GM12878 (cell line): ENCODE results near the gene RPS6KL1. TPM values are rescaled to one million over a fixed set of nuclear protein-coding genes. Genes with fewer than 3 reads are reported as not detected.

ENCODE experiments used
- ATAC-seq: fragments of 200-7000 bp; cut with Tn5 transposase; 3 replicates; pipeline ENCODE4 v1.9.1; 2020; ENCODE audit warnings: mild to moderate bottlenecking, moderate library complexity
- BruUV-seq: library from RNA; stranded (reverse); fragments of 400-500 nt; replicated peaks from 2 replicates; lab custom pipeline; 2021; lab: Mats Ljungman, UMichigan
- CTCF ChIA-PET: fragments of 300-600 bp; sonication (Branson Sonifier 250); formaldehyde crosslinking; extraction: SDS; loops from one replicate; lab custom pipeline; 2021; ENCODE audit warnings: inconsistent platforms; lab: Yijun Ruan, JAX
- POLR2A ChIA-PET: fragments of 350-600 bp; formaldehyde crosslinking; extraction: SDS; loops from one replicate; lab custom pipeline; 2021; ENCODE audit warnings: inconsistent platforms; lab: Charles Lee
- RAD21 ChIA-PET: fragments of 300-600 bp; sonication (Branson Sonifier 250); formaldehyde crosslinking; loops from one replicate; lab custom pipeline; 2023; ENCODE audit warnings: antibody characterized with exemption; ENCODE audit not compliant: unreplicated experiment; lab: Charles Lee
- SMC1A ChIA-PET: fragments of 300-600 bp; sonication (Branson Sonifier 250); formaldehyde crosslinking; loops from one replicate; lab custom pipeline; 2023; ENCODE audit not compliant: unreplicated experiment, uncharacterized antibody; lab: Charles Lee
- DNase-seq: peaks from one replicate; pipeline ENCODE4 v3.0.0-alpha.2; 2011; ENCODE audit warnings: low read depth, low spot score
- FAIRE-seq: peaks from 3 replicates; lab custom pipeline; 2011; peaks lifted over from hg19 to GRCh38; lab: Jason Lieb, UNC
- H2AFZ ChIP-seq: 2 replicates; pipeline ENCODE4 v1.6.0; 2011; ENCODE audit warnings: low read depth, low read length, control low read depth; ENCODE audit not compliant: control insufficient read depth
- H3K27ac ChIP-seq: 2 replicates; pipeline ENCODE4 v1.5.1; 2011; ENCODE audit warnings: control low read depth; ENCODE audit not compliant: control insufficient read depth, insufficient read depth
- H3K27me3 ChIP-seq, 2 experiments: replicated peaks in 1 of 2; 2 replicates each; pipeline versions ENCODE4 v1.6.0 to v1.6.1; 2011; ENCODE audit warnings: low read length in 1 of 2; ENCODE audit not compliant: control insufficient read depth in 2 of 2, insufficient read depth in 2 of 2
- H3K36me3 ChIP-seq, 2 experiments: 2 replicates each; pipeline ENCODE4 v1.5.1; 2011; ENCODE audit warnings: low read length in 1 of 2; ENCODE audit not compliant: control insufficient read depth in 2 of 2, insufficient read depth in 2 of 2
- H3K4me1 ChIP-seq: 2 replicates; pipeline ENCODE4 v1.6.1; 2011; ENCODE audit warnings: mild to moderate bottlenecking, low read length, moderate library complexity, mixed read lengths; ENCODE audit not compliant: control insufficient read depth, insufficient read depth
- H3K4me2 ChIP-seq: 2 replicates; pipeline ENCODE4 v1.6.0; 2011; ENCODE audit warnings: control low read depth; ENCODE audit not compliant: control insufficient read depth, insufficient read depth
- H3K4me3 ChIP-seq: fragments of 200-600 bp; sonication (generic); 2 replicates; pipeline ENCODE4 v1.5.1; 2016
- H3K79me2 ChIP-seq: 2 replicates; pipeline ENCODE4 v1.6.0; 2011; ENCODE audit warnings: low read length; ENCODE audit not compliant: control insufficient read depth, insufficient read depth
- H3K9ac ChIP-seq: 2 replicates; pipeline ENCODE4 v1.8.0; 2011; ENCODE audit warnings: low read length, control low read depth, mixed read lengths; ENCODE audit not compliant: control insufficient read depth, insufficient read depth
- H3K9me3 ChIP-seq: replicated peaks from 3 replicates; pipeline ENCODE4 v1.5.1; 2011; ENCODE audit warnings: mild to moderate bottlenecking, low read length; ENCODE audit not compliant: control insufficient read depth, insufficient read depth
- H4K20me1 ChIP-seq: 2 replicates; pipeline ENCODE4 v1.6.0; 2011; ENCODE audit not compliant: control insufficient read depth, insufficient read depth
- ATF3 ChIP-seq: IDR thresholded peaks from 2 replicates; pipeline ENCODE4 v1.6.1; 2011; ENCODE audit warnings: low read depth, mild to moderate bottlenecking, low read length, moderate library complexity, borderline replicate concordance; ENCODE audit errors: extremely low read depth
- CEBPZ ChIP-seq: fragments of 150-350 bp; IDR thresholded peaks from 2 replicates; pipeline ENCODE4 v1.6.1; 2016; ENCODE audit warnings: low read depth, low read length
- IKZF1 ChIP-seq: fragments of 450-650 bp; conservative IDR thresholded peaks from 2 replicates; pipeline ENCODE4 v1.6.1; 2017; ENCODE audit warnings: antibody characterized with exemption, mild to moderate bottlenecking
- NFIC ChIP-seq: IDR thresholded peaks from 2 replicates; pipeline ENCODE4 v1.6.1; 2012; ENCODE audit warnings: low read depth, mild to moderate bottlenecking, inconsistent platforms, low read length, moderate library complexity
- POU2F2 ChIP-seq: IDR thresholded peaks from 3 replicates; pipeline ENCODE4 v1.6.1; 2011; ENCODE audit warnings: low read depth, mild to moderate bottlenecking, low read length, borderline replicate concordance
- SIN3A ChIP-seq: IDR thresholded peaks from 2 replicates; pipeline ENCODE4 v1.6.1; 2012; ENCODE audit warnings: low read depth, low read length, improper control_type of control experiment
- SMC3 ChIP-seq: IDR thresholded peaks from 2 replicates; pipeline ENCODE4 v1.6.1; 2011; ENCODE audit warnings: low read length, improper control_type of control experiment, borderline replicate concordance
- SUZ12 ChIP-seq: fragments of 200-600 bp; sonication (generic); IDR thresholded peaks from one replicate; pipeline ENCODE4 v1.6.1; 2018; ENCODE audit warnings: antibody characterized with exemption, mild to moderate bottlenecking; ENCODE audit not compliant: unreplicated experiment
- TARDBP ChIP-seq: IDR thresholded peaks from 2 replicates; pipeline ENCODE4 v1.6.1; 2016; ENCODE audit warnings: borderline replicate concordance
- USF2 ChIP-seq: IDR thresholded peaks from 2 replicates; pipeline ENCODE4 v1.6.1; 2011; ENCODE audit warnings: low read depth, low read length, improper control_type of control experiment, borderline replicate concordance
- WGBS: methylation state at CpG from one replicate; pipeline ENCODE4 v1.1.6; 2016; ENCODE audit warnings: low lambda C conversion rate; ENCODE audit not compliant: insufficient replicate concordance, insufficient coverage; ENCODE audit errors: missing lambda C conversion rate; 5-methylcytosine and 5-hydroxymethylcytosine counted together
- in situ Hi-C: fragments of 300-500 bp; cut with MboI; formaldehyde crosslinking; loops from 9 replicates; pipeline ENCODE4 v1.14.3; 2018; ENCODE audit warnings: mixed read lengths
- intact Hi-C: fragments of 100-400 bp; cut with micrococcal nuclease; formaldehyde crosslinking; loops from one replicate; pipeline ENCODE4 v1.14.2; 2022; ENCODE audit not compliant: unreplicated experiment
- polyA plus RNA-seq, 11 experiments: library from polyadenylated mRNA; depleted of rRNA in 4 of 11; unstranded in 6 of 11; stranded (reverse) in 5 of 11; fragments of >200 nt; fragmentation: Nextera tagmentation in 4 of 11; fragmentation: Illumina TruSeq in 1 of 11; extraction: Ambion mirVana in 4 of 11; extraction: Trizol in 1 of 11; gene quantifications; 1 replicate in 1 of 11; 2 replicates in 10 of 11; pipeline versions ENCODE4 v1.2.1 to v1.2.3, GENCODE V29; 2011 to 2016; ENCODE audit warnings: inconsistent platforms in 2 of 11, missing spikeins in 2 of 11, low read depth in 1 of 11
- total RNA-seq, 4 experiments: library from RNA; depleted of rRNA in 3 of 4; stranded (reverse); fragments of >200 nt in 3 of 4; fragmentation: Illumina TruSeq in 1 of 4; extraction: Trizol in 1 of 4; gene quantifications; 2 replicates each; pipeline versions ENCODE4 v1.2.1 to v1.2.3, GENCODE V29; 2013 to 2021

The RPS6KL1 gene
- total and polyA plus RNA-seq, 10 of the 15 experiments (the other 5 are each of a cell fraction or from before 2014, with no cell fraction given), result 0.04 to 4.2 (median 2.0) TPM

GRCh38 chr14:74917178-74917543 is 5.9 kb downstream of the RPS6KL1 start:
- Histone ChIP-seq H4K20me1 (no peaks in the 10 kb centered on the region), H3K79me2 (no peaks in the 10 kb centered on the region), H2AFZ (no peak overlapping the region), H3K4me2 (no peak overlapping the region), H3K27me3 (no peaks in the 10 kb centered on the region), H3K9me3 (no peaks in the 10 kb centered on the region), H3K27ac (no peak overlapping the region), H3K4me3 (no peak overlapping the region), H3K9ac (no peak overlapping the region), H3K36me3 (no peaks in the 10 kb centered on the region), H3K4me1 (no peaks in the 10 kb centered on the region)
- FAIRE-seq (no peak), DNase-seq (no peak), ATAC-seq (no peak)
- no TSS peak for BruUV-seq
- in situ Hi-C loops, result no loop called here
- TF ChIP-seq IKZF1, result no peak
- SMC1A ChIA-PET, result interaction anchor here (1.4 to 1.7 kb wide), 2 partner anchors 56 to 171 kb away, joined by 4 to 7 read pairs; no protein-coding TSS in a partner anchor
- WGBS, result 94% methylated on average over 5 of the region's 5 CpGs
- CTCF ChIA-PET, result interaction anchor here (0.5 to 4.7 kb wide), 9 partner anchors 9 to 308 kb away, joined by 3 to 24 read pairs (median 3); no protein-coding TSS in a partner anchor
- intact Hi-C loops, result no loop called here
- POLR2A ChIA-PET, result no interaction called here
- RAD21 ChIA-PET, result interaction anchor here (0.6 to 2.5 kb wide), 4 partner anchors 11 to 171 kb away, joined by 4 to 8 read pairs (median 6); no protein-coding TSS in a partner anchor

- Histone ChIP-seq H3K27me3 (no peaks in the 10 kb centered on the region), H3K79me2 (no peaks in the 10 kb centered on the region), H3K27ac (no peak overlapping the region), H2AFZ (no peak overlapping the region), H3K4me3 (no peak overlapping the region), H3K4me1 (no peaks in the 10 kb centered on the region), H3K9ac (no peak overlapping the region), H3K36me3 (no peaks in the 10 kb centered on the region), H4K20me1 (no peaks in the 10 kb centered on the region), H3K4me2 (no peak overlapping the region), H3K9me3 (no peaks in the 10 kb centered on the region)
- no peak for ATAC-seq
- DNase-seq, result no peak
- ChIA-PET RAD21 (interaction anchor here (2.5 kb wide), 1 partner anchor 26 kb away, joined by 8 read pairs; no protein-coding TSS in a partner anchor), SMC1A (interaction anchor here (1.4 kb wide), 1 partner anchor 24 kb away, joined by 6 read pairs; no protein-coding TSS in a partner anchor), CTCF (interaction anchor here (1.6 to 4.7 kb wide), 3 partner anchors 10 to 173 kb away, joined by 4 to 24 read pairs (median 9); no protein-coding TSS in a partner anchor), POLR2A (no interaction called here)
- no TSS peak for BruUV-seq
- FAIRE-seq, result no peak
- WGBS, result 38% methylated on average over 7 of the region's 7 CpGs
- in situ Hi-C loops, result no loop called here
- intact Hi-C loops, result no loop called here
- TF ChIP-seq CEBPZ, result no peak
- no peak for TF ChIP-seq USF2
- no peak for TF ChIP-seq ATF3
- no peak for TF ChIP-seq POU2F2
- TF ChIP-seq NFIC, result no peak
- TF ChIP-seq TARDBP, result no peak
- no peak for TF ChIP-seq SMC3
- no peak for TF ChIP-seq SIN3A
- no peak for TF ChIP-seq SUZ12
These were observed 7.2 kb downstream of the RPS6KL1 start for GRCh38 chr14:74915826-74916225.
